ENCODE data around the gene COL27A1. TPM values are rescaled to one million over a fixed set of nuclear protein-coding genes. Genes with fewer than 3 reads are reported as not detected.

COL27A1 gene
- total RNA-seq, 1 donor from 2014 or later: 9.3 TPM

DNA sequence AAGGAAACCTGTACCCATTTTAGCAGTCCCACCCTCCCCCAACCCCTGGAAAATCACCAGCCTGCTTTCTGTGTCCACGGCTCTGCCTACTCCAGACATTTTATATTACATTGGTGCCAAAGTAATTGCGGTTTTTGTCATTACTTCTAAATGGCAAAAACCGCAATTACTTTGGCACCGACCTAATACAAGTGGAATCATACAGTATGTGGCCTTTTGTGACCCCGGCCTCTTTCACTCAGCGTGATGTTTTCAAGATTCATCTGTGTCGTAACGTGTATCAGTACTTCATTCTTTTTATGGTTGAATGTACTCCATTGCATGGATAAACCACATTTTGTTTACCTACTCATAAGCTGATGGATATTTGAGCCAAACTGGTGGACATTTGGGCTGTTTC is 157.8 kb downstream of the COL27A1 start:
- no peak overlapping the region for H3K27ac ChIP-seq
- intact Hi-C loops (cut with DNase I): no loop called here
- peak in 1 of 2 donors; percentile 5 for DNase-seq (ENCODE audit: low spot score in 2 of 2)
- TF ChIP-seq, protein P1, sequence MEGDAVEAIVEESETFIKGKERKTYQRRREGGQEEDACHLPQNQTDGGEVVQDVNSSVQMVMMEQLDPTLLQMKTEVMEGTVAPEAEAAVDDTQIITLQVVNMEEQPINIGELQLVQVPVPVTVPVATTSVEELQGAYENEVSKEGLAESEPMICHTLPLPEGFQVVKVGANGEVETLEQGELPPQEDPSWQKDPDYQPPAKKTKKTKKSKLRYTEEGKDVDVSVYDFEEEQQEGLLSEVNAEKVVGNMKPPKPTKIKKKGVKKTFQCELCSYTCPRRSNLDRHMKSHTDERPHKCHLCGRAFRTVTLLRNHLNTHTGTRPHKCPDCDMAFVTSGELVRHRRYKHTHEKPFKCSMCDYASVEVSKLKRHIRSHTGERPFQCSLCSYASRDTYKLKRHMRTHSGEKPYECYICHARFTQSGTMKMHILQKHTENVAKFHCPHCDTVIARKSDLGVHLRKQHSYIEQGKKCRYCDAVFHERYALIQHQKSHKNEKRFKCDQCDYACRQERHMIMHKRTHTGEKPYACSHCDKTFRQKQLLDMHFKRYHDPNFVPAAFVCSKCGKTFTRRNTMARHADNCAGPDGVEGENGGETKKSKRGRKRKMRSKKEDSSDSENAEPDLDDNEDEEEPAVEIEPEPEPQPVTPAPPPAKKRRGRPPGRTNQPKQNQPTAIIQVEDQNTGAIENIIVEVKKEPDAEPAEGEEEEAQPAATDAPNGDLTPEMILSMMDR (IDR thresholded peaks at IDR 0.05): no peak
- no peaks in the 10 kb centered on the region for H3K4me1 ChIP-seq
- no peaks in the 10 kb centered on the region for H3K27me3 ChIP-seq
- no peaks in the 10 kb centered on the region for H3K36me3 ChIP-seq
- no peaks in the 10 kb centered on the region for H3K9me3 ChIP-seq
- no peak overlapping the region for H3K4me3 ChIP-seq

DNA sequence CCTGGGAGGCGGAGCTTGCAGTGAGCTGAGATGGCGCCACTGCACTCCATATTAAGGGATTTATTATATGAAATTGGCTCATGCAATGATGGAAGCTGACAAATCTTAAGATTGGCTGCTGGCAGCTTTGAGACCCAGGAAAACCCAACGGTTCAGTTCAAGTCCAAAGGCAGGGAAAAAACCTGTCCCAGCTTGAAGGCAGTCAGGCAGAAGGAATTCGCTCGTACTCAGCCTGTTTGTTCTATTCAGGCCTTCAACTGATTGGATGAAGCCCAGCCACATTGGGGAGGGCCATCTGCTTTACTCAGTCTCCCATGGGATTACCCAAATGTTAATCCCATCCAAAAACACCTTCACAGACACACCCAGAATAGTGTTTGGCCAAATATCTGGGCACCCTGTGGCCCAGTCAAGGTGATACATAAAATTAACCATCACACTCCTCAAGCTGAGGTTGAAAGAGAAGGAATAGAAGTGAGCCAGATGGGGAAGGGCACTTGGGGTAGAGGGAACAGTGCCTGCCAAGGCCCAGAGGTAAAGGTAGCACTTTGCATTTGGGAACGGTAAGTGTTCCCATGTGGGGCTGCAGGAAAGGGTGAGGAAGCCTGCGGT is 159.0 kb downstream of the COL27A1 start:
- H3K4me3 ChIP-seq: no peak overlapping the region
- no peaks in the 10 kb centered on the region for H3K9me3 ChIP-seq
- no peaks in the 10 kb centered on the region for H3K36me3 ChIP-seq
- peak overlapping the region; percentile 20 to 36 for H3K27ac ChIP-seq
- peak in 1 of 2 donors; percentile 37 for DNase-seq (ENCODE audit: low spot score in 2 of 2)
- H3K4me1 ChIP-seq: no peaks in the 10 kb centered on the region
- intact Hi-C loops (cut with DNase I): no loop called here
- TF ChIP-seq, protein P1 (IDR thresholded peaks at IDR 0.05): no peak
- no peaks in the 10 kb centered on the region for H3K27me3 ChIP-seq

DNA sequence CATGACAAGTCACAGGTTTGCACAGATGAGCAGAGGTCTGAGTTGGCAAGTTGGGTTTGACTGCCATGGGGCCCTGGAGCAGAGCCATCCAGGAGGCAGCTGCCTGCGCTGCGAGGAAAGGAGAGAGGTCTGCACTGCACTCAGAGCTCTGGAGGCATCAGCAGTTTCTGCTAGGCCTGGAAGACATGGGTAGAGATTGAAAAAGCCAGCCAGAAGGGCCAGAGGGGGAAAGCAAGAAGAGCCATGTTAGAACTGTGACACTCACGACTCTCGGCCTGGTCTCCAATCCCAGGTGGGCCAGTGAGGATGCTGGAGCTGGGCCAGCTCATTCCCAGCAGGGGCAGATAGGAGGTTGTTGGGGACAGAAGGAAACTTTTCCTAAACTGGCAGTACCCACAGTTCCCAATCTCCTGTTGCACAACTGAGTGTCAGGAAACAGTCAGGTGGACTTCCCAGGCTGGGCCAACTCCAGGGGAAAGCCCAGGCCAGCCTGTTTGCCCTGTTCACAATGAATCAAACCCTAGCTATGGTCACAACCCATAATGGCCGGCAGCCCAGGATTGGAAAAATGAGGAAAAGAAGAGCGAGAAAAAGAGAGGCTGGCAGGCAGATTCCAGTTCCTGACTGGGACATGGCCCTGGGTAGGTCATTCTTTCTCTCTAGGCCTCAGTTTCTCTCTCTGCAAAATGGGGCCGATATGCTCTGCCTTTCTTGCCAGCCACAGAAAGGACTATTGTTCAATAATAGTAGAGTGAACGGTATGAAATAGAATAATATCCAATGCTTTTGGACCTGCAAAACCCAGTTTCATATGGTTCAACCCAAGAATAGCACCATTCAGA is 159.8 kb downstream of the COL27A1 start:
- Histone ChIP-seq H3K4me1 (no peaks in the 10 kb centered on the region), H3K36me3 (no peaks in the 10 kb centered on the region), H3K4me3 (no peak overlapping the region), H3K27me3 (no peaks in the 10 kb centered on the region), H3K27ac (peak overlapping the region; percentile 20 to 36), H3K9me3 (no peaks in the 10 kb centered on the region)
- peak in 1 of 2 donors; percentile 76 for DNase-seq (ENCODE audit: low spot score in 2 of 2)
- TF ChIP-seq, protein P1 (IDR thresholded peaks at IDR 0.05): no peak
- intact Hi-C loops (cut with DNase I): no loop called here

DNA sequence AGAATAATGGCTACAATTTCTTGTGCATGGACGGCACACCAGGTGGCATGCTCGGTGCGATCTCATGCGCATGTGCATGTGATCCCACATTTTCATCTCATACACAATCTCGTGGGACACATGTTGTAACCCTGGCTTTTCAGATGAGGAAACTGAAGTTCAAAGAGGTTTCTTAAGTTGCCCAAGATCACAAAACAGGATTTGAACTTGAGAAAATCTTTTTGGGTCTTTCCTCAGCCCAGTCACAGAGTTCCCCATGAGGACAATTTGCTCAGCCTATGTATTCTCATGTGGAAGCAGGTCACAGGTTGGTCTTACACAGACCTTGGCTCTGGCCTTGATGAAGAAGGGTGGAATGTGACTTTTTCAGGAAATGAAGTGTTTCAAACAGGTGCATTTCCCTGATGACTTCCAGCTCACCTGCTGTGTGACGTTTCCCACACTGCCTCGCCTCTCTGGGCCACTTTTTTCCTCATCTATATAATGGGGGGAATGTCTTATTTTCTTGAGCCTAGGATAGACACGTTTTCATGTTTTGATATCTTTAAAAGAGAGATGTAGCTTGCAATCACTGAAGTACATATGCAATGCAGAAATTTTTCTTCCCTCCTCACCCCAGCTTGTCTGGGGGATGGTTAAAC is 160.5 kb downstream of the COL27A1 start:
- Histone ChIP-seq H3K27me3 (no peaks in the 10 kb centered on the region), H3K4me3 (no peak overlapping the region), H3K36me3 (no peaks in the 10 kb centered on the region), H3K9me3 (no peaks in the 10 kb centered on the region), H3K4me1 (no peaks in the 10 kb centered on the region), H3K27ac (no peak overlapping the region)
- intact Hi-C loops (cut with DNase I): no loop called here
- TF ChIP-seq, protein P1 (IDR thresholded peaks at IDR 0.05): no peak
- DNase-seq (ENCODE audit: low spot score in 2 of 2): peak in 1 of 2 donors; percentile 50

DNA sequence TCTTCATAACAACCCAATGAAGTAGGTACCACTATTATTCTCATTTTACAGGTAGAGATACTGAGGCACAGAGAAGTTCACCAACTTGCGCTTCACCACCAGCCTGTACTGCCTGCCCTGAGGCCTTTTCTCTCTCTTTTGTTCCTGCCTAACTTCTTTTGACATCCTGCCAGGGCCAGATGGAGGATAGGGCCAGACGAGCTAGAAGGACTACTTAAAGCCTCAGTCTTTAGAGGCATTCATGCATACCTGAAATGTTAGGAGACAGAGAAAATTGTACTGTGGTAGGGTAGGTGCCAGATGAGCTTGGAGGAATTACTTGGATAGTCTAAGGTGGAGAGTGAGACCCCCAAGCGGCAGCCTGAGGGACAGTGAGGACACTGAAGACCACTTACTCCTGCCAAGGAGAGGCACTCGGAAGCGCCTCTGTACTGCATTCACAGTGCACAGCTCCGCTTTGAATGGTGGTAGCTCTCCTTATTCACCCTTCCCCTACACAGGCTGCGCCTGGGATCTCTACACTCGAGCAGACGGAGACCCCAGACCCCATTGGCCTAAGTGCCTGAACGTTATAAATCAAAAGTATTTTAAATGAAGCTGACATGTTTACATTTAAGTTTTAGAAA is 161.4 kb downstream of the COL27A1 start:
- Histone ChIP-seq H3K9me3 (no peaks in the 10 kb centered on the region), H3K4me1 (no peaks in the 10 kb centered on the region), H3K4me3 (no peak overlapping the region), H3K27me3 (no peaks in the 10 kb centered on the region), H3K36me3 (no peaks in the 10 kb centered on the region), H3K27ac (no peak overlapping the region)
- TF ChIP-seq, protein P1 (IDR thresholded peaks at IDR 0.05): no peak
- DNase-seq (ENCODE audit: low spot score in 2 of 2): peak in 1 of 2 donors; percentile 37
- intact Hi-C loops (cut with DNase I): no loop called here
